Measurements from ENCODE around the gene SMAD2.

Gene SMAD2

DNA sequence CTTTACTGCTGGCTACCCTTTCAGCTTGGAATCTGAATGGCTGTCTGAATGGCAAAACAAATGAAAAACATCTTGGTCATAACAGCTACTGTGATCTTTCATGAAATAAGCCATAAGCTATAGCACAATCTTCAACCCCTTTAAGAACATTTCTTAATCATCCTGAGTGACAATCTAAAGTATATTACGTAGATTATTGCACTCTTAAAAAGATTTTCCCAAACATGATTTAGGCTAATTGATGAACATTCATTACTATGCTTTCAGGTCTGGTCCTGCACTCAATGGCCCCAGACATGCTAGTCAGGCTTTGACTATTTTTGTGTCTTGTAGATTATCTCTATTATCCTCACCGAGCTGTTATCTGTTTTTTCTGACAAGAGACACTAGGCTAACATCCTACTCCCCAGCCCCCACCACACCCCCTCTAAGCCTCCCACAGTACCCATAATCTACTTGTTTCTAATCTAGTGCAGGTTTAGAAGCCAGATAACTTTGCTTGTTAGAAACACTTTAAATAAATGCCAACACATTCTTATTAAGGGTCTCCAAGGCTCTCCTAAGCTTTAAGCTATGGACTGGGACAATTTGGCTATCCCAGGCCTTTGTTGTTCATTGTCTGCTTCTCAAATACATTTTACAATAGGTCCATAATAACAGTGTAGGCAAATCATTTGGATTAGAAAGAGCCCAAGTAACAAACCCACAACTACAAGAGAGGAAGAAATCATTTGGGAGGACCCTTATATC, 4.2 kb downstream of the SMAD2 start:
- no peak for TF ChIP-seq EZH2phosphoT487 (IDR thresholded peaks at IDR 0.05; ENCODE audit: low read length)

GRCh38 chr18:47919916-47920315, 10.5 kb downstream of the SMAD2 start:
- Histone ChIP-seq H3K4me1 (ENCODE audit: low read length) (peaks cover 19% of the 10 kb centered on the region), H3K4me2 (ENCODE audit: low read depth, low read length) (no peak overlapping the region), H3K9me2 (replicated peaks; ENCODE audit: insufficient read depth, low read length) (no peaks in the 10 kb centered on the region), H3K36me3 (replicated peaks; ENCODE audit: insufficient read depth, low read length) (no peaks in the 10 kb centered on the region), H3K27ac (ENCODE audit: low read length) (no peak overlapping the region), H3F3A (ENCODE audit: insufficient read depth, low read length) (peaks cover 10% of the 10 kb centered on the region), H4K20me1 (ENCODE audit: insufficient read depth, low read length) (peaks cover 13% of the 10 kb centered on the region; the same call in 1 of the 2 replicates), H3K9me3 (replicated peaks; ENCODE audit: insufficient read depth, low read length) (no peaks in the 10 kb centered on the region), H3K4me3 (ENCODE audit: low read length) (no peak overlapping the region), H3K9ac (ENCODE audit: low read length) (no peak overlapping the region), H3K27me3 (replicated peaks; ENCODE audit: insufficient read depth, low read length) (no peaks in the 10 kb centered on the region), H2AFZ (ENCODE audit: low read length) (no peak overlapping the region), H3K79me2 (ENCODE audit: low read length) (peaks cover 100% of the 10 kb centered on the region)
- no peak for DNase-seq
- TF ChIP-seq CTCF (IDR thresholded peaks at IDR 0.05; ENCODE audit: low read length) (no peak), EZH2phosphoT487 (IDR thresholded peaks at IDR 0.05; ENCODE audit: low read length) (no peak), EZH2 (optimal IDR thresholded peaks at IDR 0.05; ENCODE audit: low read depth, low read length) (no peak)

More for the DNA sequence above, 4.2 kb downstream of the SMAD2 start:
- Histone ChIP-seq H3K4me1 (ENCODE audit: low read length) (peaks cover 10% of the 10 kb centered on the region), H3K9ac (ENCODE audit: low read length) (no peak overlapping the region), H3K9me2 (replicated peaks; ENCODE audit: insufficient read depth, low read length) (no peaks in the 10 kb centered on the region), H3K27me3 (replicated peaks; ENCODE audit: insufficient read depth, low read length) (no peaks in the 10 kb centered on the region), H3K27ac (ENCODE audit: low read length) (no peak overlapping the region), H3K79me2 (ENCODE audit: low read length) (peaks cover 89% of the 10 kb centered on the region), H3K4me3 (ENCODE audit: low read length) (no peak overlapping the region), H3F3A (ENCODE audit: insufficient read depth, low read length) (peaks cover 1% of the 10 kb centered on the region; the same call in 1 of the 2 replicates), H3K4me2 (ENCODE audit: low read depth, low read length) (no peak overlapping the region), H3K9me3 (replicated peaks; ENCODE audit: insufficient read depth, low read length) (no peaks in the 10 kb centered on the region), H4K20me1 (ENCODE audit: insufficient read depth, low read length) (peaks cover 35% of the 10 kb centered on the region), H2AFZ (ENCODE audit: low read length) (no peak overlapping the region), H3K36me3 (replicated peaks; ENCODE audit: insufficient read depth, low read length) (no peaks in the 10 kb centered on the region)
- DNase-seq: no peak

GRCh38 chr18:47917923-47918610, 12.4 kb downstream of the SMAD2 start:
- DNase-seq: peak; percentile 40
- Histone ChIP-seq H3K4me1 (ENCODE audit: low read length) (peaks cover 27% of the 10 kb centered on the region), H3K9ac (ENCODE audit: low read length) (0 out of 2 replicates have a peak overlapping the region, but pooled peaks have one; percentile 0), H3K9me3 (replicated peaks; ENCODE audit: insufficient read depth, low read length) (no peaks in the 10 kb centered on the region), H3K27ac (ENCODE audit: low read length) (peak overlapping the region; percentile 57; the same call in 1 of the 2 replicates), H3K9me2 (replicated peaks; ENCODE audit: insufficient read depth, low read length) (no peaks in the 10 kb centered on the region), H3K36me3 (replicated peaks; ENCODE audit: insufficient read depth, low read length) (no peaks in the 10 kb centered on the region), H3F3A (ENCODE audit: insufficient read depth, low read length) (peaks cover 10% of the 10 kb centered on the region), H3K4me2 (ENCODE audit: low read depth, low read length) (peak overlapping the region; percentile 49), H3K79me2 (ENCODE audit: low read length) (peaks cover 100% of the 10 kb centered on the region), H2AFZ (ENCODE audit: low read length) (no peak overlapping the region), H4K20me1 (ENCODE audit: insufficient read depth, low read length) (peaks cover 11% of the 10 kb centered on the region; the same call in 1 of the 2 replicates), H3K27me3 (replicated peaks; ENCODE audit: insufficient read depth, low read length) (no peaks in the 10 kb centered on the region), H3K4me3 (ENCODE audit: low read length) (no peak overlapping the region)
- TF ChIP-seq EZH2 (optimal IDR thresholded peaks at IDR 0.05; ENCODE audit: low read depth, low read length) (no peak), EZH2phosphoT487 (IDR thresholded peaks at IDR 0.05; ENCODE audit: low read length) (no peak), CTCF (IDR thresholded peaks at IDR 0.05; ENCODE audit: low read length) (no peak)
